ENCODE measurements around the gene CCDC174.
A peak's percentile ranks its signal among the peaks of the same experiment; 100 is the strongest.

CCDC174 gene

DNA sequence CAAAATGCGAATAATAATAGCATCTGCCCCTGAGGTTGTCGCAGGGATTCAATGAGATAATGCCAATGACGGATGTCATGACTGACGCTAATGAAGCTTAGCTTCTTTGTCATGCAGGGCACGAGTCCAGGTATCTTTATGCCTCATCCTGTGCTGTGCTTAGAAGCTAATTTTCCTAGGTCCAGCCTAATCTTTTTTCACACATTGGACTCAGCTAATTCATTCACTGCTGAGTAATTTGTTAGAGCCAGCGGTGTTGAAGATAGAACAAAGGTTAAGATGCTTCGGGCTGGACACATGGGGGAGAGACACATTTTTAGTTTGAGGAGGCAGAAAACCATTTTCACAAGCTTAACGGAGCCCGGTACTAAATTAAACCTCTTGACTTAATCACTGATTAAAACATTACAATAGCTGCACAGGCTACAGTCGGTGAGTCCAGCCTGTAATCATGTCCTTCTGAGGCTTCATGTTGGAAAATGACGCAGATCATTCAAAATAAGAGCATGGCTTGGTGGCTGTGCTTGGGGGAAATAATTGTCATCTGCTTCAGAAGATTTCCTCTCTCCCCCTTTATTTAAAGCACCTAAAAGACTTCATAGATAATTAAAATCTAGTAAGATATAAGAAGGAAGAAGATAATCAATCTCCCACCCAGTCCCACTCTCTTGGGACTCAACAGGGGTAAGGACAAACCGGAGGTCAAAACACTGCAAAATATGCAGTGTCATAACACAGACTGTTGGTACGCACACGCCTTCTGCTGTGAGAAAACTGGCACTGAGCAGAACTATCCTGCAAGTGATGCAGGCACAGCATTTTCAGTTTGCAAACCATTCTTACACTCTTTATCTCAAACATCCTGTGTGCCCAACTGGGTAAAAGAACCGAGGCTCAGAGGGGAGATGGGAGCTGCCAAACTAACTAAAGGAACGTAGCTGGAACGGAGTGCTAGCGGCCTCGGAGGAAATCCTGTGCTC, 3.3 kb upstream of the CCDC174 start:
- ChIA-PET CTCF (interaction anchor here (0.6 to 0.8 kb wide), 3 partner anchors 14 to 769 kb away, joined by 3 to 4 read pairs (median 3); no protein-coding TSS in a partner anchor), POLR2A (interaction anchor here (0.6 kb wide), 1 partner anchor 1015 kb away, joined by 7 read pairs; no protein-coding TSS in a partner anchor)
- Histone ChIP-seq H3K4me1 (ENCODE audit: control insufficient read depth, insufficient read depth, low read length) (peaks cover 2% of the 10 kb centered on the region; the same call in 1 of the 2 replicates), H3K9me3 (ENCODE audit: control insufficient read depth, insufficient read depth, low read depth, low read length) (no peaks in the 10 kb centered on the region), H3K36me3 (ENCODE audit: control insufficient read depth in 2 of 2, insufficient read depth in 1 of 2, low read length in 2 of 2) (no peaks in the 10 kb centered on the region), H3K4me3 (ENCODE audit: low read depth, low read length) (no peak overlapping the region), H3K27ac (ENCODE audit: extremely low read depth, low read depth, low read length) (no peak overlapping the region)
- 0 out of 2 replicates have a peak, but pooled peaks have one; percentile 18 for TF ChIP-seq ZNF600 (tag by site-specific recombination; IDR thresholded peaks at IDR 0.05)
- no peak for TF ChIP-seq ZNF792 (tag by site-specific recombination; IDR thresholded peaks at IDR 0.05)

DNA sequence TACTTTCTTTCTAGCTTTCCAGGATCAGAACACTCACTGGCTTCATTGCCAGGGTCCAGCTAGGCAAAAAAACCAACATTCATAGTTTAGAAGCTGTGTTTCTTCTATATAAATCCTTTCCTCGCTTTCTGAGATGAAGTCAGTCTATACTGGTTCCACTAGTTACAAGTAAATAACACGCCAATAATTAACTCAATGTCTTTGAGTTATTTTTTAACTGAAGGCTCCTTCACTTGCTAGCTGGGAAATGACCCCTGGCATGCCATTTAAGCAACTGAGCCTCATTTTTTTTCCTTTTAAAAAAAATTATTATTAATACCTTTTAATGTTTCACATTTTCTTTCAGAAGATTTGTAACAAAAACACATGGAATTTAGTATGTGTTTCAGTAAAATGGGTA, 2.1 kb upstream of the CCDC174 start:
- POLR2A ChIA-PET, result no interaction called here
- no peak overlapping the region for H3K4me3 ChIP-seq (ENCODE audit: low read depth, low read length)
- H3K36me3 ChIP-seq (ENCODE audit: control insufficient read depth in 2 of 2, insufficient read depth in 1 of 2, low read length in 2 of 2), result peaks cover 4% of the 10 kb centered on the region in 2 experiments; a peak in 2 of 3 replicates
- H3K4me1 ChIP-seq (ENCODE audit: control insufficient read depth, insufficient read depth, low read length), result peaks cover 5% of the 10 kb centered on the region
- CTCF ChIA-PET, result interaction anchor here (0.7 kb wide), 1 partner anchor 17 kb away, joined by 3 read pairs; no protein-coding TSS in a partner anchor
- no peak overlapping the region for H3K27ac ChIP-seq (ENCODE audit: extremely low read depth, low read depth, low read length)
- H3K9me3 ChIP-seq (ENCODE audit: control insufficient read depth, insufficient read depth, low read depth, low read length), result no peaks in the 10 kb centered on the region
- TF ChIP-seq, protein P1, sequence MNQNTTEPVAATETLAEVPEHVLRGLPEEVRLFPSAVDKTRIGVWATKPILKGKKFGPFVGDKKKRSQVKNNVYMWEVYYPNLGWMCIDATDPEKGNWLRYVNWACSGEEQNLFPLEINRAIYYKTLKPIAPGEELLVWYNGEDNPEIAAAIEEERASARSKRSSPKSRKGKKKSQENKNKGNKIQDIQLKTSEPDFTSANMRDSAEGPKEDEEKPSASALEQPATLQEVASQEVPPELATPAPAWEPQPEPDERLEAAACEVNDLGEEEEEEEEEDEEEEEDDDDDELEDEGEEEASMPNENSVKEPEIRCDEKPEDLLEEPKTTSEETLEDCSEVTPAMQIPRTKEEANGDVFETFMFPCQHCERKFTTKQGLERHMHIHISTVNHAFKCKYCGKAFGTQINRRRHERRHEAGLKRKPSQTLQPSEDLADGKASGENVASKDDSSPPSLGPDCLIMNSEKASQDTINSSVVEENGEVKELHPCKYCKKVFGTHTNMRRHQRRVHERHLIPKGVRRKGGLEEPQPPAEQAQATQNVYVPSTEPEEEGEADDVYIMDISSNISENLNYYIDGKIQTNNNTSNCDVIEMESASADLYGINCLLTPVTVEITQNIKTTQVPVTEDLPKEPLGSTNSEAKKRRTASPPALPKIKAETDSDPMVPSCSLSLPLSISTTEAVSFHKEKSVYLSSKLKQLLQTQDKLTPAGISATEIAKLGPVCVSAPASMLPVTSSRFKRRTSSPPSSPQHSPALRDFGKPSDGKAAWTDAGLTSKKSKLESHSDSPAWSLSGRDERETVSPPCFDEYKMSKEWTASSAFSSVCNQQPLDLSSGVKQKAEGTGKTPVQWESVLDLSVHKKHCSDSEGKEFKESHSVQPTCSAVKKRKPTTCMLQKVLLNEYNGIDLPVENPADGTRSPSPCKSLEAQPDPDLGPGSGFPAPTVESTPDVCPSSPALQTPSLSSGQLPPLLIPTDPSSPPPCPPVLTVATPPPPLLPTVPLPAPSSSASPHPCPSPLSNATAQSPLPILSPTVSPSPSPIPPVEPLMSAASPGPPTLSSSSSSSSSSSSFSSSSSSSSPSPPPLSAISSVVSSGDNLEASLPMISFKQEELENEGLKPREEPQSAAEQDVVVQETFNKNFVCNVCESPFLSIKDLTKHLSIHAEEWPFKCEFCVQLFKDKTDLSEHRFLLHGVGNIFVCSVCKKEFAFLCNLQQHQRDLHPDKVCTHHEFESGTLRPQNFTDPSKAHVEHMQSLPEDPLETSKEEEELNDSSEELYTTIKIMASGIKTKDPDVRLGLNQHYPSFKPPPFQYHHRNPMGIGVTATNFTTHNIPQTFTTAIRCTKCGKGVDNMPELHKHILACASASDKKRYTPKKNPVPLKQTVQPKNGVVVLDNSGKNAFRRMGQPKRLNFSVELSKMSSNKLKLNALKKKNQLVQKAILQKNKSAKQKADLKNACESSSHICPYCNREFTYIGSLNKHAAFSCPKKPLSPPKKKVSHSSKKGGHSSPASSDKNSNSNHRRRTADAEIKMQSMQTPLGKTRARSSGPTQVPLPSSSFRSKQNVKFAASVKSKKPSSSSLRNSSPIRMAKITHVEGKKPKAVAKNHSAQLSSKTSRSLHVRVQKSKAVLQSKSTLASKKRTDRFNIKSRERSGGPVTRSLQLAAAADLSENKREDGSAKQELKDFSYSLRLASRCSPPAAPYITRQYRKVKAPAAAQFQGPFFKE (tag by site-specific recombination; IDR thresholded peaks at IDR 0.05; ENCODE audit: borderline replicate concordance), result no peak
- TF ChIP-seq ZNF221 (tag by site-specific recombination; IDR thresholded peaks at IDR 0.05; ENCODE audit: borderline replicate concordance) (no peak), MZF1 (tag by site-specific recombination; IDR thresholded peaks at IDR 0.05; ENCODE audit: borderline replicate concordance) (no peak), SCRT2 (tag by site-specific recombination; IDR thresholded peaks at IDR 0.05) (no peak), ZNF571 (tag by site-specific recombination; IDR thresholded peaks at IDR 0.05) (no peak), ZNF510 (tag by site-specific recombination; IDR thresholded peaks at IDR 0.05; ENCODE audit: insufficient replicate concordance) (no peak), ZNF544 (tag by site-specific recombination; IDR thresholded peaks at IDR 0.05) (no peak), RBAK (tag by site-specific recombination; IDR thresholded peaks at IDR 0.05) (no peak), ZFP3 (tag by site-specific recombination; IDR thresholded peaks at IDR 0.05; ENCODE audit: low read depth) (no peak), ZNF202 (tag by site-specific recombination; IDR thresholded peaks at IDR 0.05; ENCODE audit: borderline replicate concordance) (no peak), ZNF514 (tag by site-specific recombination; IDR thresholded peaks at IDR 0.05) (no peak), ZNF530 (tag by site-specific recombination; IDR thresholded peaks at IDR 0.05; ENCODE audit: low read depth) (no peak), YY1 (tag by site-specific recombination; IDR thresholded peaks at IDR 0.05) (no peak), FEZF1 (tag by site-specific recombination; IDR thresholded peaks at IDR 0.05) (no peak), HOXD13 (CRISPR knock-in tag; IDR thresholded peaks at IDR 0.05; ENCODE audit: borderline replicate concordance) (no peak), ZNF837 (tag by site-specific recombination; IDR thresholded peaks at IDR 0.05) (no peak), TCF7L2 (IDR thresholded peaks at IDR 0.05; ENCODE audit: borderline replicate concordance, low read depth, low read length) (no peak)
- TF ChIP-seq, protein P2, sequence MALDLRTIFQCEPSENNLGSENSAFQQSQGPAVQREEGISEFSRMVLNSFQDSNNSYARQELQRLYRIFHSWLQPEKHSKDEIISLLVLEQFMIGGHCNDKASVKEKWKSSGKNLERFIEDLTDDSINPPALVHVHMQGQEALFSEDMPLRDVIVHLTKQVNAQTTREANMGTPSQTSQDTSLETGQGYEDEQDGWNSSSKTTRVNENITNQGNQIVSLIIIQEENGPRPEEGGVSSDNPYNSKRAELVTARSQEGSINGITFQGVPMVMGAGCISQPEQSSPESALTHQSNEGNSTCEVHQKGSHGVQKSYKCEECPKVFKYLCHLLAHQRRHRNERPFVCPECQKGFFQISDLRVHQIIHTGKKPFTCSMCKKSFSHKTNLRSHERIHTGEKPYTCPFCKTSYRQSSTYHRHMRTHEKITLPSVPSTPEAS (tag by site-specific recombination; IDR thresholded peaks at IDR 0.05), result no peak
- TF ChIP-seq, protein P3, sequence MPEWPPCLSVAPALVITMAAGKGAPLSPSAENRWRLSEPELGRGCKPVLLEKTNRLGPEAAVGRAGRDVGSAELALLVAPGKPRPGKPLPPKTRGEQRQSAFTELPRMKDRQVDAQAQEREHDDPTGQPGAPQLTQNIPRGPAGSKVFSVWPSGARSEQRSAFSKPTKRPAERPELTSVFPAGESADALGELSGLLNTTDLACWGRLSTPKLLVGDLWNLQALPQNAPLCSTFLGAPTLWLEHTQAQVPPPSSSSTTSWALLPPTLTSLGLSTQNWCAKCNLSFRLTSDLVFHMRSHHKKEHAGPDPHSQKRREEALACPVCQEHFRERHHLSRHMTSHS (tag by site-specific recombination; IDR thresholded peaks at IDR 0.05), result no peak

Data from HEK293 (cell line).